ENCODE results near the gene ZNF530.

DNA sequence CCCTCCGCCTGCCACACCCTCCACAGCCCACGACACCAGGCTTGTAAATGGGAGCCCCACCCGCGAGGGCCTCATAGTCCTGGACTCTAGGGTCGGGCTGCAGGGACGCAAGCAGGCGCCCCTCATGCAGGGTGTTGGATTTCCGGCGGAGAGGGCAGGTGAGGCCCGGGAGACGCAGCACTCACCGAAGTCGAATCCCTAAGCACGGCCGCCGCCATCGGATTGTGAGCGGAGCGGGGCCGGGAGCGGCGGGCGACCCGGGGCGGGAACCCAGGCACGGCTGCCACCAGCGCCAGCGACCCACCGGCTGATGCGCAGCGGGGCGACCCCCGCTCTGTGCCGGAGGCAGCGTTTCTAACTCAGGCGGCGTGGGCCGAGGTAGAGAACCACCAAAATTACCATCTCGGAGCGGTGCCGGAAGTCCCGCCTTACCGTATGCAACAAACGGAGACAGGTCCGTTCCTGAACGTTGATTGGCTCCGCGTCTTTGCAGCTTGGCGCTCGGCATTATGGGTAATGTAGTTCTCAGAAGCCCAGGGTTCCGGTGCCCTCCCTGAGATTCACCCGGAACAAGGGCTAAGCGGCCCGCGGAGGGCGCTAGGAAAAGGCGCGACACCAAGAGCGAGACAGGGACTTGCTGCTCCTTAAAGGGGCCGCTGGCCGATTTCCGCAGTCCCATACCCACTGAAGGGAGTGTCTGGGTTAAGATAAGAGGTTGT, 21.0 kb upstream of the ZNF530 start, which contains the start of gene ZNF416:
- TF ChIP-seq CTCF (IDR thresholded peaks at IDR 0.05) (no peak; the same call in 1 of the 2 replicates), REST (IDR thresholded peaks at IDR 0.05; ENCODE audit: insufficient read depth in 1 of 2, low read depth in 2 of 2, low read length in 1 of 2) (peak in 1 of 2 experiments; percentile 54; a peak in 1 of 4 replicates), SIN3A (IDR thresholded peaks at IDR 0.05; ENCODE audit: borderline replicate concordance, insufficient read depth, low read depth, low read length) (no peak), POLR2AphosphoS5 (IDR thresholded peaks at IDR 0.05; ENCODE audit: low read depth, low read length) (peak; percentile 61)

Data from Panc1 (cell line).